Midbrain (tissue), 1 donor: ENCODE results near the gene SLC25A26.
"Not testable (repeated sequence)": the region's sequence is repeated elsewhere in the genome, so short reads cannot be mapped to it uniquely, and the experiment has no call there.

ENCODE experiments used
- DNase-seq: peaks from one replicate; lab custom pipeline; 2025; lab: John Stamatoyannopoulos, UW

The SLC25A26 gene

GRCh38 chr3:66411474-66411873 is 190.7 kb downstream of the SLC25A26 start:
- DNase-seq: no peak

DNA sequence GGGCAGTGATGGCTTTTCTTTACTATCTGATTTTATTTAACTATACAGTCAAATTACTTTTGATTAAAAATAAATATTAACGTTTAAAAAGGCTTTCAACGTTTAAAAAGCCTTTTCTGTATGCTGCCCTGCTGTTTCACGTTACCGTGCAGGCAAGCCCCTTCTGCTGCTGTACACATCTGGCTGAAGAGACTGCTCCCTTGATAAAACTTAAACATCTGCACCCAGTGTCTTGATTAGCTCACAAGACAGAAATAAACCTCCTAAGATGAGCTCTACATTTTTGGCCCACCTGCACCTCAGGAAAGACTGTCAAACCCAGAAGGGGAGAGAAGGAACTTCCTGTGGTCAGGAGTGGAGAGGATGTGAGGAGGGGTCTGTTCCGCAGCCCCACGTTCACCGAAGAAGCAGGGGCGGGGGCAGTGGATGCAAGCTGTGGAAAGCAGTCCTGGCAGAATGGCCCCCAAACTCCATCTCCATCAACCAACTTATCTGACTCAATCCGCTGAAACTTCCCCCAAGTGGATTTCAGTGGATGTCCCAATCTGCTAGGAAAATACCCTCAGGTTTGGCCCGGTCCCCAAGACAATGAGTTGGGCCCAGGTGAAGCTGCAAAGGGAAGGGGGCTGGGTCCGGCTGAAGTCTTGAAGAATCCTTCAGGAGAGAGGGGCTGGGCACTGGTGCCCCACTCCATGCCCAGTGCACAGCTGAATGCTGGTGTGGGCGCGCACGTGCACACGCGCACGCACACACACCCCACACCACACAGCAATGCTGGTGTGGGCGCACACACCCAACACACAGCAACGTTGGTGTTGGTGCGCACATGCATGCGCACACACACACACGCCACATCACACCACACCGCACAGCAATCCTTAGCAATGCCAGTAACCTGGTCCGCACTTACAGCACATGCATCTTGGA is 191.4 kb downstream of the SLC25A26 start:
- DNase-seq: no peak

GRCh38 chr3:66413151-66413751 is 192.4 kb downstream of the SLC25A26 start:
- no peak for DNase-seq

DNA sequence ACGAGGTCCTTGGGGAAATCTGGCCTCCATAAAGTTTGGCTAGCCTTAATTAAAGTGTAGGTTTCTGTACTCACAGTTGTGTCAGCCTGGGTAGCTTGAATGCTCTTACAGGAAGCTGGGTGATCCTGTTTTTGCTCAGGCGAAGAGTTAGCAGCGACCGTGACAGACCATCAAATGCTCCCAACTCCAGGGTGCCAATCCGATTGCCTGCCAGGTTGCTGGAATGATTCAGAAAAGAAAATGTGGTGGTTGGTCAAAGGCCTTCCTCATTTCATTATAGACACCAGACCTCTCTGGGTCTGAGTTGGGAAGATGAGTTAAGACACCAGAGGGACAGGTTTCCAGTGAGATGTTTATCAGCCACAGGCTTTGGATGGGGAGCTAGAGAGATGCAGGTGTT is 194.0 kb downstream of the SLC25A26 start:
- DNase-seq: no peak

GRCh38 chr3:66415867-66416428 is 195.1 kb downstream of the SLC25A26 start:
- no peak for DNase-seq

DNA sequence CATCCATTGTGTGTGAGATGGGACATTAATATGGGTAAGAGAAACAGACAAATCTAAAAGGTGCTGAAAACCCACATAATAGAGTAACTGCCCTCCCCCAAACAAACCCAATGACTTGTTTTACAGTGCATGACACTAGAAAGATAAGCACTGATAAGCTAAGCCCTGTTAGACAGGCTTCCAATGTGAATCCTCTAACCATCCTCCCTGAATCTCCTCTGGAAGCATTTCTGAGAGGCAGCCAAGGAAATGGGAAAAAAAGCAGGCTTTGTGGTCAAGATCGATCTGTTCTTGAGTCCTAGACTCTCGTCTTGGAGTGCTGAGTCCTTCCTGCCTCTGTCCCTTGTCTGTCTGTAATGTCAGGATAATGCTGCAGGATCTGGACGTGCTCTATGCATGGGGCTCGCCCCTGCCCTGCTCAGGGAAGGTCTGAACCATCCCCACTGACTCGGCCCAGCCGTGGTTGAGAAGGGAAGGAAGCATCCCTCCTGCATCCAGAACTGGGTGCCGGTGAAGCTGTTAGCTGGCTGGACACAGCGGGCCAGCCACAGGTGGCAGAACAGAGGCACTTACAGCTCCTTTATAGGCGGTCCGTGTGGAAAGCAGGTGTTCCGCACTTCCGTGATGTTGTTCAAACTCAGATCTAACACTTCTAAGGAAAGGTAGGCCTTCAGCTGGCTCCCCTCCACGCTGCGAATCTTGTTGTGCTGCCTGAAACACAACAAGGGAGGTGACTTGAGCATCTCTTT is 195.9 kb downstream of the SLC25A26 start:
- DNase-seq: no peak

DNA sequence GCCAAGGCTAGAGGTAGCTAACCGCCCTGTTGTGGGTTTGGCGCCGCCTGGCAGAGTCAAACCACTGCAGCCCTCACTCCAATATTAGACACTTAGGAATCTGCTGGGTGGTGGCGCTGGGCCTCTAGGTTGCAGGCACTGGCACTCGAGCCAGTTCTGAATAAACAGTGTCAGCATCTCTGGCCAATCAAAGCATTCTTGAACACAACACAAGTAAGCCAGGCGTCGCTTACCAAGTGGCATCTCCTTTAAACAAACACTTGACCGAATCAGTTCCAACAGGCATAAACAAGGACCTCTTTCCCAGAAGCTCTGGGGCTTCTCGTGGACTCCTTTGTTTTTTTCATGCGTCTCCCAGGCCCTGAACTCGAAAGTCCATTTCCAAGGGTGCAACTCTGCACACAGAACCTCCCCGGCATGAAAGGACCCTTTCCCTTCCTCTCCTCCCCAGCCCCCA is 197.7 kb downstream of the SLC25A26 start:
- peak; percentile 92 for DNase-seq

DNA sequence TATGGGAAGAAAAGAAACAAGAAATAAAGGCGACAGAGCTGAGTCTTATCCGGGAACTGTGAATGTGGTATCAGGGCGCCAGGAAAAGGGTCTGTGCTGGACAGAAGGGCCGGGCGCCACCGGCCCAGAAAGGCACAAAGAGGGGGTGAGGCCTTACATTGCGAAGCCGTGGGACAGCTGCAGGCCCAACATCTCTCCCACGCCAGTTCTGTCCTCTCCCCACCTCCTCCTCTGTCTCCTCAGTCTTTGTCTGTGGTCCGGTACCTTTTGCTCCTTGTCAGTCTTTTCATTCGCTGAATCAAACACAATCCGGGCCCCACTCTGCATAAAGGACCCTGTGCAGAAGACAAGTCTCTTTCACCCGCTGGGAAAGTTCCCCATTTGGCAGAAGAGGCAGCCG is 198.2 kb downstream of the SLC25A26 start:
- DNase-seq: peak; percentile 85

DNA sequence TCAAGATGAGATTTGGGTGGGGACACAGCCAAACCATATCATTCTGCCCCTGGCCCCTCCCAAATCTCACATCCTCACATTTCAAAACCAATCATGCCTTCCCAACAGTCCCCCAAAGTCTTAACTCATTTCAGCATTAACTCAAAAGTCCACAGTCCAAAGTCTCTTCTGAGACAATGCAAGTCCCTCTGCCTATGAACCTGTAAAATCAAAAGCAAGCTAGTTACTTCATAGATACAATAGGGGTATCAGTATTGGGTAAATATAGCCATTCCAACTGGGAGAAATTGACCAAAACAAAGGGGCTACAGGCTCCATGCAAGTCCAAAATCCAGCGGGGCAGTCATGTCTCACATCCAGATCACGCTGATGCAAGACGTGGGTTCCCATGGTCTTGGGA is 200.3 kb downstream of the SLC25A26 start:
- not testable (repeated sequence) for DNase-seq

DNA sequence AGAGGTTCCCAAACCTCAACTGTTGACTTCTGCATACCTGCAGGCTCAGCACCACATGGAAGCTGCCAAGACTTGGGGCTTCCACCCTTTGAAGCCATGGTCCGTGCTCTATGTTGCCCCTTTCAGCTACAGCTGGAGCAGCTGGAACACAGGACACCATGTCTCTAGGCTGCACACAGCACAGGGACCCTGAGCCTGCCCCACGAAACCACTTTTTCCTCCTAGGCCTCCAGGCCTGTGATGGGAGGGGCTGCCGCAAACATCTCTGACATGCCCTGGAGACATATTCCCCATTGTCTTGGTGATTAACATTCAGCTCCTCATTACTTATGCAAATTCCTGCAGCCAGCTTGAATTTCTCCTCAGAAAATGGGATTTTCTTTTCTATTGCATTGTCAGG is 201.1 kb downstream of the SLC25A26 start:
- not testable (repeated sequence) for DNase-seq

- no peak for DNase-seq
These were observed 203.0 kb downstream of the SLC25A26 start for GRCh38 chr3:66423791-66424190.

- no peak for DNase-seq
These were observed 204.2 kb downstream of the SLC25A26 start for GRCh38 chr3:66425032-66425431.

DNA sequence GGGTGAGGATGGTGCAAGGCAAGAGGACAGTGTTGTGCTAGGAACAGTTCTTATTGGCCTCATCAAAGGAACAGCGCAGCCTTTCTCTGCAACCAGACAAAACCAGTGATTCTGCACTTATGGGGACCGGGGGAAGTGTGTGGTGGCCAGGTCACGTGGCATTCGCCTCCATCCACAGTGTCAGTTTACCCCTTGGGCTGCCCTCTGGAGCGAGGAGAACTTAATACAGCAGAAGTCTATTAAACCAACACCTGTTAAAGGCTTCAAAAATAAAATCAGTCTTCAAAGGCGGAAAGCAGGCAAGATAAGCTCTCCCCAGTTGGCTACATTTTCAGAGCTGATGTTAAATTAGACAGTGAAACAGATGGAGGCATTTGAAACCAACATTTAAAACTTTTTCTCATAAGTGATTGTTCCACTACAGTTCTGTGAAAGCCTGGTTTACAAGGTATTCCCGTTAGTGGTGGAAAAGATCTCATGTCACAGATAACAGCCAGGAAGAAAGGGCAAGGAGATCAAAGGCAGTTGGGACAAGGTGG is 204.8 kb downstream of the SLC25A26 start:
- DNase-seq: no peak

GRCh38 chr3:66426135-66426534 is 205.3 kb downstream of the SLC25A26 start:
- DNase-seq: no peak

DNA sequence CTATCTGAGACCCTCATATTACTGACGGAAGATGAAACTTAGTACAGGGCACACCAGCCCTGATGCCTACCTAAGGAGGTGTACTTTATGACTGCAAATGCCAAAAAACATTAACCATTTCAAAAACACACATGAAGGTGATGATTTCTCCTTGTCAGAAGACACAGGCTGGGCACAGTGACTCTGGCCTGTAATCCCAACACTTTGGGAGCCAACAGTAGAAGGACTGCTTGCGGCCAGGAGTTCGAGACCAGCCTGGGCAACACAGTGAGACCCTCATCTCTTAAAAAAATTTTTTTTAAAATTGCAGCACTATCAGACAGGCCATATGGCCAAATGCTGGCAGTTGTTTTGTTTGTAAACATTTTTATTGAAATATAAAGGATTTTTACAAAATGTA is 206.6 kb downstream of the SLC25A26 start:
- no peak for DNase-seq

DNA sequence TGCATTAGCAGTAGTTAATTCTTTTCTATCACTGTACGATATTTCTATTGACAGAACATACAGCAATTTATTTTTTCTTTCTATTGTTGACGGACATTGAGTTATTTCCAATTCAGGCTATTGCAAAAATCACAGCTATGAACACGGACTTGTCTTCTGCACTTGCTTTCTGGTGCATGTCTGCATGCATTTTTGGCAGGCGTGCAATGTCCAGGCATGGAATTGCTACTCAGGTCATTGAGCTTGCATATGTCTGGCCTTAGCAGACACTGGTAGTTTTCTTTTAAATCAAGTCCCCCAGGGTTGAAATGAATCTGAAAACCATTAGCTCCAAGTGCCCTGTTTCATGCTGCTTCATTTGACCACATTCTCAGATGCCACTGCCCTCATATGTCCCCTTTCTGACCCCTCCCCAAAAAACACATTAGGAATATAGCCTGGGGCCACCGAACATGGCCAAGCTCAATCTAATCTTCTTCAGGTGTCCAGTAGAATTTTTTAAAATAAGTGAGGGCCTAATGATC is 207.2 kb downstream of the SLC25A26 start:
- DNase-seq: no peak
